ENCODE results near the gene CHN2. TPM values are rescaled to one million over a fixed set of nuclear protein-coding genes. Genes with fewer than 3 reads are reported as not detected.

CHN2 gene
- total RNA-seq, 1 donor from 2014 or later, result 0.64 TPM

- Mint-ChIP-seq H3K9me3 (ENCODE audit: unreplicated experiment) (no peaks in the 10 kb centered on the region), H3K4me1 (ENCODE audit: unreplicated experiment) (peaks cover 2% of the 10 kb centered on the region), H3K27me3 (ENCODE audit: unreplicated experiment) (peaks cover 22% of the 10 kb centered on the region), H3K36me3 (ENCODE audit: unreplicated experiment) (no peaks in the 10 kb centered on the region), H3K27ac (ENCODE audit: unreplicated experiment) (no peak overlapping the region), H3K4me3 (ENCODE audit: unreplicated experiment) (no peak overlapping the region)
- no peak for DNase-seq (ENCODE audit: extremely low spot score, unreplicated experiment)
- TF ChIP-seq CTCF (IDR thresholded peaks at IDR 0.05), result no peak
Observed at GRCh38 chr7:29337546-29338116, 143.1 kb downstream of the CHN2 start.

GRCh38 chr7:29340696-29341095, 146.1 kb downstream of the CHN2 start:
- no peak for DNase-seq (ENCODE audit: extremely low spot score, unreplicated experiment)
- H3K9me3 Mint-ChIP-seq (ENCODE audit: unreplicated experiment), result no peaks in the 10 kb centered on the region
- no peak overlapping the region for H3K4me3 Mint-ChIP-seq (ENCODE audit: unreplicated experiment)
- TF ChIP-seq CTCF (IDR thresholded peaks at IDR 0.05), result no peak
- H3K4me1 Mint-ChIP-seq (ENCODE audit: unreplicated experiment), result peaks cover 2% of the 10 kb centered on the region
- H3K27ac Mint-ChIP-seq (ENCODE audit: unreplicated experiment), result no peak overlapping the region
- H3K36me3 Mint-ChIP-seq (ENCODE audit: unreplicated experiment), result no peaks in the 10 kb centered on the region
- peaks cover 18% of the 10 kb centered on the region for H3K27me3 Mint-ChIP-seq (ENCODE audit: unreplicated experiment)

- no peak overlapping the region for H3K27ac Mint-ChIP-seq (ENCODE audit: unreplicated experiment)
- peaks cover 18% of the 10 kb centered on the region for H3K27me3 Mint-ChIP-seq (ENCODE audit: unreplicated experiment)
- TF ChIP-seq CTCF (IDR thresholded peaks at IDR 0.05), result no peak
- no peak overlapping the region for H3K4me3 Mint-ChIP-seq (ENCODE audit: unreplicated experiment)
- H3K36me3 Mint-ChIP-seq (ENCODE audit: unreplicated experiment), result no peaks in the 10 kb centered on the region
- no peak for DNase-seq (ENCODE audit: extremely low spot score, unreplicated experiment)
- peaks cover 2% of the 10 kb centered on the region for H3K4me1 Mint-ChIP-seq (ENCODE audit: unreplicated experiment)
- H3K9me3 Mint-ChIP-seq (ENCODE audit: unreplicated experiment), result no peaks in the 10 kb centered on the region
Observed at GRCh38 chr7:29341156-29341555, 146.6 kb downstream of the CHN2 start.

GRCh38 chr7:29342761-29343160, 148.2 kb downstream of the CHN2 start:
- H3K36me3 Mint-ChIP-seq (ENCODE audit: unreplicated experiment), result no peaks in the 10 kb centered on the region
- no peak for DNase-seq (ENCODE audit: extremely low spot score, unreplicated experiment)
- H3K27ac Mint-ChIP-seq (ENCODE audit: unreplicated experiment), result no peak overlapping the region
- no peaks in the 10 kb centered on the region for H3K9me3 Mint-ChIP-seq (ENCODE audit: unreplicated experiment)
- peaks cover 16% of the 10 kb centered on the region for H3K27me3 Mint-ChIP-seq (ENCODE audit: unreplicated experiment)
- no peak for TF ChIP-seq CTCF (IDR thresholded peaks at IDR 0.05)
- no peak overlapping the region for H3K4me3 Mint-ChIP-seq (ENCODE audit: unreplicated experiment)
- H3K4me1 Mint-ChIP-seq (ENCODE audit: unreplicated experiment), result peaks cover under 1% of the 10 kb centered on the region

- Mint-ChIP-seq H3K36me3 (ENCODE audit: unreplicated experiment) (no peaks in the 10 kb centered on the region), H3K27ac (ENCODE audit: unreplicated experiment) (no peak overlapping the region), H3K27me3 (ENCODE audit: unreplicated experiment) (peaks cover 20% of the 10 kb centered on the region), H3K4me3 (ENCODE audit: unreplicated experiment) (no peak overlapping the region), H3K4me1 (ENCODE audit: unreplicated experiment) (no peaks in the 10 kb centered on the region), H3K9me3 (ENCODE audit: unreplicated experiment) (no peaks in the 10 kb centered on the region)
- TF ChIP-seq CTCF (IDR thresholded peaks at IDR 0.05), result no peak
- DNase-seq (ENCODE audit: extremely low spot score, unreplicated experiment), result no peak
Observed at GRCh38 chr7:29343399-29343798, 148.8 kb downstream of the CHN2 start.

All from osteocyte (in vitro differentiated cells).